ENCODE results near the gene MIAT. TPM values are rescaled to one million over a fixed set of nuclear protein-coding genes. Genes with fewer than 3 reads are reported as not detected.

MIAT gene
- total RNA-seq, 1 donor from 2014 or later = 7.0 TPM

DNA sequence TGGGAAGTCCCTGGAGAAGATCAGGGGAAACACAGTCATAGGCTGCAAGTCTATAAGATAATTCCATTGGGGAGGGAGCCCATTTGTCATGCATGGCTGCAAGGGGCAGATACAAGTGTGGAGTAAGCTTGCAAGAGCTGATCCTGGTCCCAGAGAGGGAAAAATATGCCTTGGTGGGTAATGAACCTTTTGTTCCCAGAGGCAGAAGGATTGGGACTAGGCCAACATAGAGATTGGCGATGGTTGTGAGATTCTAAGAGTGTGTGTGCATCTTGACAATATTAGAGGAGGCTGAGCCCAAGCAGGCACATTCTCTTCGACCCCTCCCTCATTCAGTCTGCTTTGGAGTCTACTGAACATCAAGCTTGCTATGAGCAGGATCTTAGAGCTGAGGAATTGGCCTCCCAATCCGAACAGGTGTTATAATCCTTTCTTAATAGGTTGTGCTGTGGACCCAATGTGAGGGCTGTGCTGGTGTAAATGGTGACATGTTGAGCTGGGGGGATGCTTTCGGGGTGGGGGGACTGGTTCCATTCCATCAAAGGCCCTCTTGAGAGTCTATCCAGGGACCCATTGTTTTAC is 18.4 kb downstream of the MIAT start:
- Mint-ChIP-seq H3K36me3 (peaks cover 1% of the 10 kb centered on the region), H3K27ac (no peak overlapping the region), H3K9me3 (no peaks in the 10 kb centered on the region), H3K4me1 (peaks cover 43% of the 10 kb centered on the region), H3K27me3 (ENCODE audit: low read depth) (no peaks in the 10 kb centered on the region), H3K4me3 (no peak overlapping the region)
- TF ChIP-seq CTCF (IDR thresholded peaks at IDR 0.05; ENCODE audit: unreplicated experiment) = no peak
- DNase-seq (ENCODE audit: low spot score in 2 of 2, unreplicated experiment in 2 of 2) = no peak

- TF ChIP-seq CTCF (IDR thresholded peaks at IDR 0.05; ENCODE audit: unreplicated experiment) = no peak
- no peak overlapping the region for H3K27ac Mint-ChIP-seq
- H3K4me1 Mint-ChIP-seq = peaks cover 44% of the 10 kb centered on the region
- H3K27me3 Mint-ChIP-seq (ENCODE audit: low read depth) = no peaks in the 10 kb centered on the region
- H3K36me3 Mint-ChIP-seq = peaks cover 8% of the 10 kb centered on the region
- no peaks in the 10 kb centered on the region for H3K9me3 Mint-ChIP-seq
- no peak for DNase-seq (ENCODE audit: low spot score in 2 of 2, unreplicated experiment in 2 of 2)
- H3K4me3 Mint-ChIP-seq = no peak overlapping the region
Measured at GRCh38 chr22:26677217-26677616, 19.8 kb downstream of the MIAT start.

GRCh38 chr22:26679003-26679629 is 21.7 kb downstream of the MIAT start:
- DNase-seq (ENCODE audit: low spot score in 2 of 2, unreplicated experiment in 2 of 2) = peak; percentile 47 to 87
- TF ChIP-seq CTCF (IDR thresholded peaks at IDR 0.05; ENCODE audit: unreplicated experiment) = peak; percentile 70
- peaks cover 17% of the 10 kb centered on the region for H3K36me3 Mint-ChIP-seq
- no peak overlapping the region for H3K4me3 Mint-ChIP-seq
- H3K4me1 Mint-ChIP-seq = peaks cover 37% of the 10 kb centered on the region
- no peak overlapping the region for H3K27ac Mint-ChIP-seq
- H3K9me3 Mint-ChIP-seq = no peaks in the 10 kb centered on the region
- no peaks in the 10 kb centered on the region for H3K27me3 Mint-ChIP-seq (ENCODE audit: low read depth)

GRCh38 chr22:26680485-26680884 is 23.1 kb downstream of the MIAT start:
- Mint-ChIP-seq H3K36me3 (peaks cover 17% of the 10 kb centered on the region), H3K4me3 (no peak overlapping the region), H3K9me3 (no peaks in the 10 kb centered on the region), H3K27me3 (ENCODE audit: low read depth) (no peaks in the 10 kb centered on the region), H3K4me1 (peaks cover 29% of the 10 kb centered on the region), H3K27ac (peak overlapping the region; percentile 30)
- no peak for TF ChIP-seq CTCF (IDR thresholded peaks at IDR 0.05; ENCODE audit: unreplicated experiment)
- DNase-seq (ENCODE audit: low spot score in 2 of 2, unreplicated experiment in 2 of 2) = no peak

DNA sequence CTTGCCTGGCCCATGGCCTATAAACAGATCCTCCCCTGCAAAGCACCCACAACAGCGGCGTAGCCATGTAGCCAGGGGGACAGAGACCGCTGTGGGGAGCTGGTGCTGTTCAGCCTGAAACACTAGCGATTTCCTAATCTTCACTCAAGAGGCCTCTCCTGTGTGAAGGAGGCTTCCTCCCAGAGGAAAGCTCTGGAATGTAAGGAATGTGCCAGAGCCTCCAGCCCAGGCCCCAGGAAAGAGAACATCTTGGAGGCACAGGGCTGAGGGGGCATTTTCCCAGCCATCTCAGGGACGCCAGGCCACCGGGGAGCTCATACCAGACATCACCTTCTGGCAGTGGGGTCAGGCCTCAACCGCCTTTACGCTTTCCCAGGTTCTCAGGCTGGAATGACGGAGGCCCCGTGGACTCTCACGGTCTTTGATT is 24.0 kb downstream of the MIAT start:
- no peak overlapping the region for H3K4me3 Mint-ChIP-seq

More for the DNA sequence above, 24.0 kb downstream of the MIAT start:
- H3K27me3 Mint-ChIP-seq (ENCODE audit: low read depth) = no peaks in the 10 kb centered on the region
- TF ChIP-seq CTCF (IDR thresholded peaks at IDR 0.05; ENCODE audit: unreplicated experiment) = no peak
- no peaks in the 10 kb centered on the region for H3K9me3 Mint-ChIP-seq
- H3K4me1 Mint-ChIP-seq = peaks cover 29% of the 10 kb centered on the region
- DNase-seq (ENCODE audit: low spot score in 2 of 2, unreplicated experiment in 2 of 2) = no peak
- H3K36me3 Mint-ChIP-seq = peaks cover 17% of the 10 kb centered on the region
- peak overlapping the region; percentile 95 for H3K27ac Mint-ChIP-seq

Measured in mesothelial cell of epicardium (in vitro differentiated cells).